ENCODE data around the gene SLC25A30.

GRCh38 chr13:45373162-45373547, 45.0 kb downstream of the SLC25A30 start:
- no peak for TF ChIP-seq POLR2A (IDR thresholded peaks at IDR 0.05)
- TF ChIP-seq, protein P1, sequence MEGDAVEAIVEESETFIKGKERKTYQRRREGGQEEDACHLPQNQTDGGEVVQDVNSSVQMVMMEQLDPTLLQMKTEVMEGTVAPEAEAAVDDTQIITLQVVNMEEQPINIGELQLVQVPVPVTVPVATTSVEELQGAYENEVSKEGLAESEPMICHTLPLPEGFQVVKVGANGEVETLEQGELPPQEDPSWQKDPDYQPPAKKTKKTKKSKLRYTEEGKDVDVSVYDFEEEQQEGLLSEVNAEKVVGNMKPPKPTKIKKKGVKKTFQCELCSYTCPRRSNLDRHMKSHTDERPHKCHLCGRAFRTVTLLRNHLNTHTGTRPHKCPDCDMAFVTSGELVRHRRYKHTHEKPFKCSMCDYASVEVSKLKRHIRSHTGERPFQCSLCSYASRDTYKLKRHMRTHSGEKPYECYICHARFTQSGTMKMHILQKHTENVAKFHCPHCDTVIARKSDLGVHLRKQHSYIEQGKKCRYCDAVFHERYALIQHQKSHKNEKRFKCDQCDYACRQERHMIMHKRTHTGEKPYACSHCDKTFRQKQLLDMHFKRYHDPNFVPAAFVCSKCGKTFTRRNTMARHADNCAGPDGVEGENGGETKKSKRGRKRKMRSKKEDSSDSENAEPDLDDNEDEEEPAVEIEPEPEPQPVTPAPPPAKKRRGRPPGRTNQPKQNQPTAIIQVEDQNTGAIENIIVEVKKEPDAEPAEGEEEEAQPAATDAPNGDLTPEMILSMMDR (IDR thresholded peaks at IDR 0.05) = no peak
